Measurements from ENCODE around the gene PRKCE.

DNA sequence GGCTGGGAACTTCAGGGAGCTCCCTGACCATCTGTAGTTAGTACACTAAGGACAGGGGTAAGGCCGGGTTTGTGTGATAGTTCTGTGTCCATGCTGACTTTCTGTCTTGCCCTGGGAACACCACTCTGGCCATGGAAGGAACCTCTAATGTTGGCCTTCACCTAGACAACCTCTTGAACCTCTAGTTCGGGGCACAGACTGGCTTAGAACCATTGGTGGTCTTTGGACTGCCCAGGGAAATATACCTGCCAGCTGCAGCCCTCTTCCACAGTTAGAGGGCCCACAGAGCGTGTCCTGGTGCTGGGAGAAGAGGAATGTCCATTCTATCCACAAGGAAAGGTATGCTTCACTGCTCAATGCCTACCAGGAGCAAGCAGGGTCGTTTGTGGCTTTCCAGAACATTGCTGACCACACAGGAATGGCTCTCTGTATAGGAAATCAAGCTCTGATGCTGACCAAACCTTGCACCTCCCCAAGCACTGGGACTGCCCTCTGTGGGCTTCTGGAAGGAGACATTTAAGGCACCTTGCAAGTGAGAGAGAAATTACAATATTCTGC is 326.9 kb downstream of the PRKCE start:
- TF ChIP-seq, protein P1, sequence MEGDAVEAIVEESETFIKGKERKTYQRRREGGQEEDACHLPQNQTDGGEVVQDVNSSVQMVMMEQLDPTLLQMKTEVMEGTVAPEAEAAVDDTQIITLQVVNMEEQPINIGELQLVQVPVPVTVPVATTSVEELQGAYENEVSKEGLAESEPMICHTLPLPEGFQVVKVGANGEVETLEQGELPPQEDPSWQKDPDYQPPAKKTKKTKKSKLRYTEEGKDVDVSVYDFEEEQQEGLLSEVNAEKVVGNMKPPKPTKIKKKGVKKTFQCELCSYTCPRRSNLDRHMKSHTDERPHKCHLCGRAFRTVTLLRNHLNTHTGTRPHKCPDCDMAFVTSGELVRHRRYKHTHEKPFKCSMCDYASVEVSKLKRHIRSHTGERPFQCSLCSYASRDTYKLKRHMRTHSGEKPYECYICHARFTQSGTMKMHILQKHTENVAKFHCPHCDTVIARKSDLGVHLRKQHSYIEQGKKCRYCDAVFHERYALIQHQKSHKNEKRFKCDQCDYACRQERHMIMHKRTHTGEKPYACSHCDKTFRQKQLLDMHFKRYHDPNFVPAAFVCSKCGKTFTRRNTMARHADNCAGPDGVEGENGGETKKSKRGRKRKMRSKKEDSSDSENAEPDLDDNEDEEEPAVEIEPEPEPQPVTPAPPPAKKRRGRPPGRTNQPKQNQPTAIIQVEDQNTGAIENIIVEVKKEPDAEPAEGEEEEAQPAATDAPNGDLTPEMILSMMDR (conservative IDR thresholded peaks at IDR 0.05 in 1 of 2, IDR thresholded peaks at IDR 0.05 in 1 of 2; ENCODE audit: low read depth in 1 of 2, low read length in 2 of 2) = no peak
- TF ChIP-seq EZH2 (IDR thresholded peaks at IDR 0.05; ENCODE audit: low read length, missing control alignments) = no peak

All from fibroblast of lung (primary cell).